HCT116 (cell line): ENCODE results near the gene FOXD1. TPM values are rescaled to one million over a fixed set of nuclear protein-coding genes. Genes with fewer than 3 reads are reported as not detected.
A peak's percentile ranks its signal among the peaks of the same experiment; 100 is the strongest.
"Not testable (repeated sequence)": the region's sequence is repeated elsewhere in the genome, so short reads cannot be mapped to it uniquely, and the experiment has no call there.

Source experiments
- ATAC-seq: fragments of 200-7000 bp; cut with Tn5 transposase; 2 replicates; pipeline ENCODE4 v1.9.1; 2020; ENCODE audit warnings: mild to moderate bottlenecking, moderate library complexity
- BruUV-seq: library from RNA; stranded (reverse); fragments of 400-500 nt; replicated peaks from 2 replicates; lab custom pipeline; 2021; lab: Mats Ljungman, UMichigan
- CTCF ChIA-PET: fragments of 300-600 bp; sonication (Branson Sonifier 250); formaldehyde crosslinking; loops from one replicate; lab custom pipeline; 2021; ENCODE audit warnings: antibody characterized with exemption; lab: Charles Lee
- POLR2A ChIA-PET: fragments of 300-600, 350-600 bp; sonication (Branson Sonifier 250); formaldehyde crosslinking; loops from one replicate; lab custom pipeline; 2021; ENCODE audit warnings: antibody characterized with exemption; lab: Charles Lee
- RAD21 ChIA-PET, 2 experiments: fragments of 300-600 bp; sonication (Branson Sonifier 250); formaldehyde crosslinking; loops; one replicate each; lab custom pipeline; 2023; ENCODE audit warnings: low total read pairs in 2 of 2; ENCODE audit not compliant: uncharacterized antibody in 2 of 2, unreplicated experiment in 2 of 2, low non-redundant PET in 1 of 2; lab: Charles Lee
- DNase-seq: peaks from one replicate; pipeline ENCODE4 v3.0.0-alpha.2; 2010; ENCODE audit warnings: low read depth, low spot score
- H2AFZ ChIP-seq: fragments of 200-600 bp; shearing (Covaris generic), sonication (generic); 2 replicates; pipeline ENCODE4 v1.6.1; 2017; ENCODE audit warnings: low read depth, mixed run types, mixed read lengths, antibody characterized with exemption, low read length; ENCODE audit not compliant: poor library complexity, severe bottlenecking
- H3K27ac ChIP-seq: 2 replicates; pipeline ENCODE4 v1.5.1; 2012; ENCODE audit warnings: low read depth, low read length
- H3K27me3 ChIP-seq: fragments of 200-600 bp; sonication (generic); 2 replicates; pipeline ENCODE4 v1.6.1; 2016; ENCODE audit warnings: mixed run types, low read length, mixed read lengths; ENCODE audit not compliant: insufficient read depth
- H3K36me3 ChIP-seq, 2 experiments: fragments of 200-500 bp in 1 of 2; fragments of 200-600 bp in 1 of 2; sonication (Bioruptor generic) in 1 of 2; sonication (generic) in 1 of 2; 2 replicates each; pipeline versions ENCODE4 v1.5.1 to v1.6.1; 2014 to 2016; ENCODE audit warnings: low read length in 2 of 2, inconsistent platforms in 1 of 2, mixed read lengths in 1 of 2, mixed run types in 1 of 2; ENCODE audit not compliant: insufficient read depth in 2 of 2, control insufficient read depth in 1 of 2
- H3K4me1 ChIP-seq, 2 experiments: fragments of 200-600 bp in 1 of 2; sonication (generic) in 1 of 2; 2 replicates each; pipeline versions ENCODE4 v1.5.1 to v1.6.1; 2012 to 2017; ENCODE audit warnings: low read length in 2 of 2, inconsistent platforms in 1 of 2, mild to moderate bottlenecking in 1 of 2, mixed read lengths in 1 of 2, mixed run types in 1 of 2, moderate library complexity in 1 of 2; ENCODE audit not compliant: insufficient read depth in 2 of 2, control insufficient read depth in 1 of 2
- H3K4me2 ChIP-seq: fragments of 200-600 bp; sonication (generic); 2 replicates; pipeline ENCODE4 v1.6.1; 2017; ENCODE audit warnings: mixed run types, low read length, mixed read lengths
- H3K4me3 ChIP-seq, 2 experiments: fragments of 200-600 bp in 1 of 2; sonication (generic) in 1 of 2; replicated peaks in 1 of 2; 2 replicates each; pipeline ENCODE4 v1.5.1; 2011 to 2016; ENCODE audit warnings: low read length in 2 of 2, control low read depth in 1 of 2, low read depth in 1 of 2, mild to moderate bottlenecking in 1 of 2, mixed read lengths in 1 of 2, mixed run types in 1 of 2
- H3K79me2 ChIP-seq: fragments of 200-600 bp; sonication (generic); 2 replicates; pipeline ENCODE4 v1.6.1; 2017; ENCODE audit warnings: mild to moderate bottlenecking, mixed run types, low read length, moderate library complexity, mixed read lengths; ENCODE audit not compliant: insufficient read depth
- H3K9ac ChIP-seq: fragments of 200-600 bp; sonication (generic); 2 replicates; pipeline ENCODE4 v1.6.1; 2016; ENCODE audit warnings: low read length, mixed read lengths
- H3K9me2 ChIP-seq: fragments of 200-600 bp; sonication (generic), shearing (Covaris generic); 2 replicates; pipeline ENCODE4 v1.6.1; 2017; ENCODE audit warnings: mixed run types, mild to moderate bottlenecking, moderate library complexity; ENCODE audit not compliant: insufficient read depth
- H3K9me3 ChIP-seq, 2 experiments: fragments of 200-500 bp in 1 of 2; fragments of 200-600 bp in 1 of 2; sonication (Bioruptor generic) in 1 of 2; sonication (generic) in 1 of 2; 2 replicates each; pipeline ENCODE4 v1.6.1; 2014 to 2017; ENCODE audit warnings: low read length in 2 of 2, mixed read lengths in 2 of 2, inconsistent platforms in 1 of 2, low read depth in 1 of 2, mild to moderate bottlenecking in 1 of 2, mixed run types in 1 of 2, moderate library complexity in 1 of 2; ENCODE audit not compliant: control insufficient read depth in 1 of 2, insufficient read depth in 1 of 2
- H4K20me1 ChIP-seq: fragments of 200-600 bp; sonication (generic), shearing (Covaris generic); 2 replicates; pipeline ENCODE4 v1.6.1; 2017; ENCODE audit warnings: mixed run types, mild to moderate bottlenecking, moderate library complexity; ENCODE audit not compliant: insufficient read depth
- CBX3 ChIP-seq: IDR thresholded peaks from 2 replicates; pipeline ENCODE4 v1.6.1; 2012; ENCODE audit warnings: low read depth
- intact Hi-C: fragments of 100-400 bp; cut with micrococcal nuclease; formaldehyde crosslinking; loops from 2 replicates; pipeline ENCODE4 v1.10.0; 2022
- total RNA-seq: library from RNA; stranded (reverse); gene quantifications from one replicate; pipeline ENCODE4 v1.2.1, GENCODE V29; 2021; ENCODE audit not compliant: unreplicated experiment
- TF ChIP-seq, protein P1 (sequence below): IDR thresholded peaks from 2 replicates; pipeline ENCODE4 v1.6.1; 2012

The FOXD1 gene
- total RNA-seq, 1 experiment from 2014 or later: 26.8 TPM

DNA sequence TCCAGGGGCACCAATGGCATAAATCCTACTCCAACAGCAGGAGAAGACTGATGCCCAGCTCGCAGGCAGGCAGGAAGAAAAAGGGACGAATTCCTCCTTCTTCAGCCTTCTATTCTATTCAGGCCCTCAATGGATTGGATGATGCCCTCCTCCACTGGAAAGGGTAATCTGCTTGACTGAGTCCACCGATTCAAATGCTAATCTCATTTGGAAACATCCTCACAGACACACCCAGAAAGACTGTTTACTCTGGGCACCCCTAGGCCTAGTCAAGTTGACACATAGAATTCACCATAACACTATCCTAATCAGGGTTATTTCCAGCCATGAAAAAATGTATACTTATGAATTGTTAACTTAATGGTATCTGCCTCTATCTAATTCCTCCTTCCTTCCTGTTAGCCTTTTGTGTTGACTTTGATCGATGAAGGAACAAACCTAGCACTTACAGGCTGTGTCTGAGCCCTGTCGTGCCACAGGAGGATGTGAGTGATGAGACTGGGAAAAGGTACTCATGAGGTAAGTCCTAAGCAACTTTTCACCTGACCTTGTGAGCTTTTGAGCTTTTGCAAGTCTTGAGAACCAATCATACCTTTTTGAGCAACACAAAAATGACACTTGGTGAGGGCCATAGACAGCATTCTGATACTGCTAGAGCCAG, 36.5 kb downstream of the FOXD1 start:
- BruUV-seq: no TSS peak
- CTCF ChIA-PET: no interaction called here
- no peak overlapping the region for H3K9ac ChIP-seq
- no peak overlapping the region for H3K27ac ChIP-seq
- 0 out of 4 replicates have a peak, but pooled peaks cover 0 to 3% of the 10 kb centered on the region in 2 experiments for H3K9me3 ChIP-seq
- no peak for DNase-seq
- no peak overlapping the region for H3K4me3 ChIP-seq
- no peaks in the 10 kb centered on the region for H4K20me1 ChIP-seq
- POLR2A ChIA-PET: no interaction called here
- H3K9me2 ChIP-seq: no peaks in the 10 kb centered on the region
- RAD21 ChIA-PET: no interaction called here
- no peak for ATAC-seq
- no peaks in the 10 kb centered on the region for H3K27me3 ChIP-seq
- H3K4me2 ChIP-seq: peak overlapping the region; percentile 15; the same call in 1 of the 2 replicates
- intact Hi-C loops: no loop called here
- H2AFZ ChIP-seq: peak overlapping the region; percentile 17
- H3K4me1 ChIP-seq: peaks cover 0 to 14% of the 10 kb centered on the region in 2 experiments; a peak in 2 of 4 replicates
- no peaks in the 10 kb centered on the region for H3K79me2 ChIP-seq
- H3K36me3 ChIP-seq: no peaks in the 10 kb centered on the region
- no peak for TF ChIP-seq CBX3
- TF ChIP-seq, protein P1, sequence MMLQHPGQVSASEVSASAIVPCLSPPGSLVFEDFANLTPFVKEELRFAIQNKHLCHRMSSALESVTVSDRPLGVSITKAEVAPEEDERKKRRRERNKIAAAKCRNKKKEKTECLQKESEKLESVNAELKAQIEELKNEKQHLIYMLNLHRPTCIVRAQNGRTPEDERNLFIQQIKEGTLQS: no peak

DNA sequence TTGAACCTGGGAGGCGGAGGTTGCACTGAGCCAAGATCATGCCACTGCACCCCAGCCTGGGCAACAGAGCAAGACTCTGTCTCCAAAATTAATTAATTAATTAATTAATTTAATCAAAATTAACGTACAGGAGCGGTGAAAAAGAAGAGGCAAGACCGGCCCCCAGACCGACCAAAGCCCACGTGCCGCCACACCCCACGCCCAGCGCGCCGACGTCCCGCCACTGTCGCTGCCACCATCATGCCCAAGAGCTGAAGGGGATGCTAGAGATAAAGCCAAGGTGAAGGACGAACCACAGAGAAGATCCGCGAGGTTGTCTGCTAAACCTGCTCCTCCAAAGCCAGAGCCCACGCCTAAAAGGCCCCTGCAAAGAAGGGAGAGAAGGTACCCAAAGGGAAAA, 38.6 kb downstream of the FOXD1 start:
- BruUV-seq, H3K9me3 ChIP-seq, H4K20me1 ChIP-seq, H3K4me1 ChIP-seq, H3K9ac ChIP-seq, DNase-seq, intact Hi-C loops, H3K27me3 ChIP-seq, CTCF ChIA-PET, H3K9me2 ChIP-seq, H3K4me2 ChIP-seq, H3K36me3 ChIP-seq, H3K4me3 ChIP-seq, H3K27ac ChIP-seq, POLR2A ChIA-PET, ATAC-seq, RAD21 ChIA-PET, H2AFZ ChIP-seq, H3K79me2 ChIP-seq: not testable (repeated sequence)
